Measurements from ENCODE around the gene PPM1A.

PPM1A gene

DNA sequence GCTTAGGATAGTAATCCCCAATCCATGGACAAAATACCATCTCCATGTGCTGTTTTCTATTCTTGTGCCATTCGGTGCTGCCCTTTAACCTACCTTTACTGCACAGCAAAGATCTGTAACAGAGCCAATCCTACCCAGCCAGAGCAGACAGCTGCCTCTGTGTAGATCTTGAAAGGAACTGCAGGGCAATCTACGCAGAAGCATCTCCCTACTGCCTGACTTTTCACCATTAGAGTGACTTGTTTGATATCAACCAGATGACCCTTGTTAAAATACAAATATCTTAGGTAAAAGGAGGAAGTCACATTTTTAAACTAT is 33.9 kb upstream of the PPM1A start:
- DNase-seq (ENCODE audit: low read depth in 1 of 2, low spot score in 1 of 2), result no peak
- TF ChIP-seq JUND (IDR thresholded peaks at IDR 0.05; ENCODE audit: low read depth), result no peak
- in situ Hi-C loops (cut with HindIII; ENCODE audit: low pct_unique_long_range_greater_than_20kb, low sequenced_read_pairs), result no loop called here

DNA sequence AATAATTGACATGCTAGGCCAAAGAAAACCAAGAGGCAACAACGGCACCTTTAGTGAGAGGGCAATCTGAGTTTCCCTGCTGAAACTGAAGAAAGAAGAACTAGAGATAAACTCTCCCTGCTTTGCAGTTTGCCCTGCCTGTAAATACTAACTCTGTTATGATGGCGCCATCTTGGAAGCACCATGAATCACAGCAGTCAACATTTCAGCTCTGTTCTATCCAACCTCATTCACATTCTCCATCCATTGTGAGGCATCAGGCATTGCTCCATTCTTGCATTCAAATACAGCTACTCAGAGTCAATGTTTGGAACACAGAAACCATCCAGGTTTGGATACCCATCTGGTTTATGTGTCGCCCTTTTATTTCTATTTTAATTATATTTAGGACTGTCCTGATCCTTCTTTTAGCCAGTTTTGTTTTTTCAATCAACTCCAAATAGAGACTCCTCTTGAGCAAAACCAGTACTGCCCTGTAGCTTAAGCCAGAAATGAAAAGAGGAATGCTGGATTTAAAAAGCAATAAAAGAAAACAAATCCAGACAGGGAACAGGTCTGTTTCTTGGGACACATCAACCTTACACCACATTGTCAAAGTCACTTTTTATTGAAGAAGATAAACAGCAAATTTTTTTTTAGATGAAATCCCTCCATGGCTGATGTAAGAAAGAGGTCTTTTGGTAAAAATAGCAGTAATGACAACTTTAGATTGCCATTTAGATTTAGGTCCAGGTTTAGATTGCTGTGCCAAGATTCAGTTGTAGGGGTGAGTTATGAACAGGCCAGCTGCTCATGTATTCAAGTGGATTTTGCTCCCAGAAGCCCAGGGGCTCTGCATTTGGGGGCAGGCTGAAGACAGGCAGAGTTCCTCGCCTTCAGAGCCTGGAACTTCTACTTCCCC is 33.3 kb upstream of the PPM1A start:
- no peak for TF ChIP-seq JUND (IDR thresholded peaks at IDR 0.05; ENCODE audit: low read depth)
- no peak for DNase-seq (ENCODE audit: low read depth in 1 of 2, low spot score in 1 of 2)
- in situ Hi-C loops (cut with HindIII; ENCODE audit: low pct_unique_long_range_greater_than_20kb, low sequenced_read_pairs), result no loop called here

DNA sequence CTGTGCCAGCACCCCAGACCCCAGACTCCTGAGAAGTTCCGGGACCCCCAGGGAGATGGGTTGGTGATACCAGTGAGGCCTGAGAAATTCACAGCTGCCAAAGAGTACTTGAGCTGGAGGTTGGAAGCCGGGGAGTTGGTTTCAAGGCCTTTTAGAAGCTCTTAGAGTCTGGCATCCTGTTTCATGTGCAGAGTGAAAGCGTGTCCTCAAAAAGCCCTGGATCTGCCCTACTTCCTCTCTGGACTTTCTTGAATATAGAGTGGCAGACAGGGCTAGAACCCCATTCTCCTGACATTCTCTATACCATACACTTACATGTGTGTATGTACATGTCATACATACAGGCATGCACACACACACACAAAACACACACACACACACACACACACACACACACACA is 31.3 kb upstream of the PPM1A start:
- in situ Hi-C loops (cut with HindIII; ENCODE audit: low pct_unique_long_range_greater_than_20kb, low sequenced_read_pairs), result no loop called here
- no peak for TF ChIP-seq JUND (IDR thresholded peaks at IDR 0.05; ENCODE audit: low read depth)
- no peak for DNase-seq (ENCODE audit: low read depth in 1 of 2, low spot score in 1 of 2)

DNA sequence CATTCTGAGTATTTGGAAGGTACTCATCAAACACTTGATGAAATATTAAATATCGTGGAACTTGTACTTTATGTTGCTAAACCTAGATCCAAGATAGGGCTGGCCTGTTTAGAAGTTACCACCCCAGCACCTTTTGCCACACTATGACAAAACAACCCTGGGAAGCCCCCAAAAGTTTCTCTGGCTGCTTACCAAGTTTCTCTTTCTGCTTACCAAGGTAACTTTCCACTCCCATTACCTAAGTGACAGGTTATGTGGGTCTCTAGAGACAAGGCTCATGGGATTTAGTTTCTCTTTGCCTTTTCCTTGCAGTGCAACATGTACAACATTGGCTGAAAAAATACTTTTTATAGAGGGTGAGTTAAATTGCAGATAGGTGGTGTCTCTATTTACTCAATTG is 28.9 kb upstream of the PPM1A start:
- DNase-seq (ENCODE audit: low read depth in 1 of 2, low spot score in 1 of 2), result no peak
- in situ Hi-C loops (cut with HindIII; ENCODE audit: low pct_unique_long_range_greater_than_20kb, low sequenced_read_pairs), result no loop called here
- no peak for TF ChIP-seq JUND (IDR thresholded peaks at IDR 0.05; ENCODE audit: low read depth)

DNA sequence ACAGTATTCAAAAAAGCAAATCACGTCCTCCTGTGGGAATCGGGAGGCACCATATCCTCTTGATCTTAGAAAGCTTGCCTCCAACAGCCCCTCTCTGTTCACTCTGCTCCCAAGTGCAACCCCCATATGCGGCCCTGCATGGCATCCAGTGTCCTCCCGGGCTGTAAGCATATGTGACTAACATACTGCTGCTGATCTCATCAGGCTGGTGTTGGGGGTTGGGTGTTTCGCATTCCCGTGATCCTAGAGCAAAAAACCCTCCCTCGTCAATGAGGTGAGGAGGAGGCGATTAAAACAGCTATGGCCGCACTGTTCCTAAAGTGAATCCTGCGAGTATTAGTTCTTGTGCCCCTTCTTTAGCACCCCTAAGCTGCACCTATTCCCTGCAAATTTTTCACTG is 28.1 kb upstream of the PPM1A start:
- no peak for DNase-seq (ENCODE audit: low read depth in 1 of 2, low spot score in 1 of 2)
- in situ Hi-C loops (cut with HindIII; ENCODE audit: low pct_unique_long_range_greater_than_20kb, low sequenced_read_pairs), result no loop called here
- no peak for TF ChIP-seq JUND (IDR thresholded peaks at IDR 0.05; ENCODE audit: low read depth)

DNA sequence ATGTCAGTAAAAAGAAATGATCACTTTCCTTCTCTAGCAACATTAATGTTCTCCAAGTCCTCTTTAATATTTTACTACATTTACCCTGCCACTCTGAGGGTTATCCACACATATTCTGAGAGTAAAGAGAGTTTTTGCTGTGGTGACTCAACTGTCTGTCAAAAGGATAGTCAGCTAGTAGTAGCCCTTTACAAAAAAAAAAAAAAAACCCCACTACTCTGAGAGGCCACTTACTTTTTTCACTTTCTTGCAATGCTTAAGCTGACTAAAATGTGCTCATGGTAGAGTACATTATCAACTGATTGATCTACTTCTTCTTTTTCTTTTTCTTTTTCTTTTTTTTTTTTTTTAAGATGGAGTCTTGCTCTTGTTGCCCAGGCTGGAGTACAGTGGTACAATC is 27.6 kb upstream of the PPM1A start:
- no peak for TF ChIP-seq JUND (IDR thresholded peaks at IDR 0.05; ENCODE audit: low read depth)
- no peak for DNase-seq (ENCODE audit: low read depth in 1 of 2, low spot score in 1 of 2)
- in situ Hi-C loops (cut with HindIII; ENCODE audit: low pct_unique_long_range_greater_than_20kb, low sequenced_read_pairs), result no loop called here

DNA sequence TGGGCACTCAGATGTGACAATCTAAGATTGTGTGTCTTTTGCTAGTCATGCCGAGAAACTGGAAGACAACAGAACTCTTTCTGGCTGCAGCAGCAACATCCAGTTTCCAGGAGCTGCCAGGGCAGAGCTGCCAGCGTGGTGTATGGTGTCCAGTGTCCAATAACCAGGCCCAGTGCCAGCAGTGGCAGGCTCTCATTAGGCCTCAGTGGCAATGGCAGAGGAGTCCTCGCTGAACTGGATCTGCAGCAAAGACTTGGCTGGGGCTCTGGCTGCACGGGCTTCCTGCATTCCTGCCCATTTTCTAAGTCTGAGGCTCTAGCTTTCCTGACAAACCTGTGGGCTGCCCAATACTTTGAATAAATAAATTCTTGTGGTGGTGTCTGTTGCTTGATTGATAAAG is 26.2 kb upstream of the PPM1A start:
- peak; percentile 44 to 98 for DNase-seq (ENCODE audit: low read depth in 1 of 2, low spot score in 1 of 2)
- no peak for TF ChIP-seq JUND (IDR thresholded peaks at IDR 0.05; ENCODE audit: low read depth)
- in situ Hi-C loops (cut with HindIII; ENCODE audit: low pct_unique_long_range_greater_than_20kb, low sequenced_read_pairs), result no loop called here

DNA sequence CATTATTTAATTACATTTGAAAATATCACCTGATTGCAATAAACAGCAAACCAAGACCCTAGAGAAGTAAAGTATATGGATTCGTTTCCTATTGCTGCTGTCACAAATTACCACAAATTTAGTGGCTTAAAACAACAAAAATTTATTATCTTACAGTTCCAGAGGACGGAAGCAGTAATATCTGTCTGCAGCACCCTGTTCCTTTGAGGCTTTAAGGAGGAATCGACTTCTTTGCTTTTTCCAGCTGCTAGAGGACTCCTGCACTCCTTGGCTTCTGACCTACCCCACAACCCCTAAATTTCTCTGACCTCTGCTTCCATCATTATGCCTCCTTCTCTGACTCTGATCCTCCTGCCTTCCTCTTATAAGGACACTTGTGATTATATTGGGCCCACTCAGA is 23.8 kb upstream of the PPM1A start:
- in situ Hi-C loops (cut with HindIII; ENCODE audit: low pct_unique_long_range_greater_than_20kb, low sequenced_read_pairs), result no loop called here
- TF ChIP-seq JUND (IDR thresholded peaks at IDR 0.05; ENCODE audit: low read depth), result no peak
- no peak for DNase-seq (ENCODE audit: low read depth in 1 of 2, low spot score in 1 of 2)

DNA sequence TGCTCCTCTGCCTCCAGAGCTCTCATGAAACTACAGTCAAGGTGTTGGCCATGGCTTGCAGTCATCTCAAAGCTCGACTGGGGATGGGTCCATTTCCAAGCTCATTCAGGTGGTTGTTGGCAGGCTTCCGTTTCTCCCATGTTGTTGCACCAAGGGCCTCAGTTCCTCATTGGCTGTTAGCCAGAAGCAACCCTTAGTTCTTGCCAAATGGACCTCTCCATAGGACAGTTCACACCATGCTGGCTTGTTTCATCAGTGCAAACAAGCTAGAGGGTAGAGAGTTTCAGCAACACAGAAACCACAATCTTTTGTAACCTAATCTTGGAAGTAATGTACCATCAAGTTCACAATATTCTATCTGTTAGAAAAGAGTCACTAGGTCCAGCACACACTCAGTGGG is 22.7 kb upstream of the PPM1A start:
- no peak for TF ChIP-seq JUND (IDR thresholded peaks at IDR 0.05; ENCODE audit: low read depth)
- no peak for DNase-seq (ENCODE audit: low read depth in 1 of 2, low spot score in 1 of 2)
- in situ Hi-C loops (cut with HindIII; ENCODE audit: low pct_unique_long_range_greater_than_20kb, low sequenced_read_pairs), result no loop called here

DNA sequence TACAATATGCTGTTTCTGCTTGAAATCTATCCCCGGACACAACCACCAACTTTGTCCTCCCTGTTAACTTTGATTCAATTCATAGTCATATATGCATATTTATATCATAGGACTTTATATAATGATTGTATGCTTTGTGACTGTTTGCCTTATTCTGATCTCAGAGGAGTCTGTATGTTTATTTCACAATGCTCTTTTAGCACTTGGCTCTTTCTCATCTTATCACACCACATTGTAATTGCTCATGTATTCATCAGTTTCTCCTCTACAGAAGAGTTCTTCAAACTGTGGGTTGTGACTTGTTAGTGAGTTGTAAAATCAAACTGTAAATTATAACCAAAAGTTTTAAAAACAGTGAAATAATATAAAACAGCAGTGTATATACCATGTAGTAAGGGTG is 21.7 kb upstream of the PPM1A start:
- in situ Hi-C loops (cut with HindIII; ENCODE audit: low pct_unique_long_range_greater_than_20kb, low sequenced_read_pairs), result no loop called here
- DNase-seq (ENCODE audit: low read depth in 1 of 2, low spot score in 1 of 2), result no peak
- no peak for TF ChIP-seq JUND (IDR thresholded peaks at IDR 0.05; ENCODE audit: low read depth)

DNA sequence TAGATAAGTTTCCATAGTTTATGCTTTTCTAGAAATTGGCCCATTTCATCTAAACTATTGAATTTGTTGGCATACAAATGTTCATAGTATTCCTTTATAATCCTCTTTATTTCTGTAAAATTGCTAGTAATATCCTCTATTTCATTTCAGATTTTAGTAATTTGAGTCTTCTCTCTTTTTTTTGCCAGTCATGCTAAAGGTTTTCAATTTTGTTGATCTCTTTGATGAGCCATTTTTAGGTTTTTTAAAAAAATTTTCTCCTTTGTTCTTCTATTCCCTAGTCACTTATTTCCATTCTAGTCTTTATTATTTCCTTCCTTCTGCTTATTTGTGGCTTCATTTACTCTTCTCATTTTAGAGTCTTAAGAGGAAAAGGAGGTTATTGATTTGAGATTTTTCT is 19.4 kb upstream of the PPM1A start:
- TF ChIP-seq JUND (IDR thresholded peaks at IDR 0.05; ENCODE audit: low read depth), result no peak
- DNase-seq (ENCODE audit: low read depth in 1 of 2, low spot score in 1 of 2), result no peak
- in situ Hi-C loops (cut with HindIII; ENCODE audit: low pct_unique_long_range_greater_than_20kb, low sequenced_read_pairs), result no loop called here

DNA sequence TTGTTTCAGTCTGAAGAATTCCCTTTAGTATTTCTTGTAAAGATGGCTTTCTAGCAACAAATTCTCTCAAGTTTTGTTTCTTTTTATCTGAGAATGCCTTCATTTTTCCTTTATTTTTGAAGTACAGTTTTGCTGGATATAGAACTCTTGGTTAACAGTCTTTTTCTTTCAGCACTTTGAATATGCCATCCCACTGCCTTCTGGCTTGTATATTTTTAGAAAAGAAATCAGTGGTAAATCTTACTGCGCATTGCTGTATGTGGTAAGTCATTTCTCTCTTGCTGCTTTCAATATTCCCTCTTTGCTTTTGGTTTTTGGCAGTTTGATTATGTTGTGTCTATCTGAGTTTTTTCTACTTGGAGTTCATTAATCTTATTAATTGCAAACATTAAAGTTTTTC is 16.8 kb upstream of the PPM1A start:
- in situ Hi-C loops (cut with HindIII; ENCODE audit: low pct_unique_long_range_greater_than_20kb, low sequenced_read_pairs), result no loop called here
- TF ChIP-seq JUND (IDR thresholded peaks at IDR 0.05; ENCODE audit: low read depth), result no peak
- DNase-seq (ENCODE audit: low read depth in 1 of 2, low spot score in 1 of 2), result no peak

DNA sequence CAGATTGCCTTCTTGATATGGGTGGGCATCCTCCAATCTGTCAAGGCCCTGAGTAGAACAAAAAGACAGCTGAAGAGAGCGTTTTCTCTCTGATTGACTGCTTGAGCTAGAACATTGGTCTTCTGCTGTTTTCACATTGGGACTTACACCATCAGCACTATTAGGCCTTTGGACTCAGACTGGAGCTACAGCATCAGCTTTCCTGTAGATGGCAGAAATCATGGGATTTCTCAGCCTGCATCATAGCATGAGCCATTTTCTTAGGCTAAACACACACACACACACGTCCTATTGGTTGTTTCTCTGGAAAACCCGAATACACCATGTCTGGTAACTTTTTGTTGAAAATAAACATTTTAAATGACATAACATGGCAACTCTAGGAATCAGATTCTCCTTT is 15.8 kb upstream of the PPM1A start:
- peak in 1 of 2 experiments; percentile 54 for DNase-seq (ENCODE audit: low read depth in 1 of 2, low spot score in 1 of 2)
- in situ Hi-C loops (cut with HindIII; ENCODE audit: low pct_unique_long_range_greater_than_20kb, low sequenced_read_pairs), result no loop called here
- TF ChIP-seq JUND (IDR thresholded peaks at IDR 0.05; ENCODE audit: low read depth), result no peak

DNA sequence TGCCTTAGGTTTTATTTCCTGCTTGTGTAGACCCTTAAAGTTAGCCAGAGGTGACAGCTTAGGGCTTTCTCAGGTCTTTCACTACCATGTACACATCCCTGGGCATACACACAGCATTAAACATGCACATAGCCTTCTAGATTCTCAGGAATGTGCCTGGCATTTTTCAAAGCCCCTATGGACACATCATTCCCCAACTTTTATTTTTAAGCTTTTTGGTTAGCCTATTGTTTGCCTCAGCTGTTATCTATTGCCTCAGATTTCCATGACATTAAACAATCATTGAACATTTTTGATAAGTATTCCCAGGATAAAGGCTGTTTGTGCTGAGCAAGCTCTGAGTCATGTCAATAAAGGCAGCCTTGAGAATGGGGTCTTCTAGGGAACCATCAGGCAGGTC is 15.1 kb upstream of the PPM1A start:
- in situ Hi-C loops (cut with HindIII; ENCODE audit: low pct_unique_long_range_greater_than_20kb, low sequenced_read_pairs), result no loop called here
- no peak for TF ChIP-seq JUND (IDR thresholded peaks at IDR 0.05; ENCODE audit: low read depth)
- no peak for DNase-seq (ENCODE audit: low read depth in 1 of 2, low spot score in 1 of 2)
